Endothelial cell (in vitro differentiated cells): ENCODE data around the gene SEMA4D. TPM values are rescaled to one million over a fixed set of nuclear protein-coding genes. Genes with fewer than 3 reads are reported as not detected.

ENCODE experiments used
- DNase-seq: peaks from one replicate; pipeline ENCODE4 v3.0.0; 2021; ENCODE audit warnings: low spot score
- H3K27ac Mint-ChIP-seq: one replicate; pipeline ENCODE4 v1.8.0; 2021; ENCODE audit warnings: mixed read lengths, inconsistent platforms; ENCODE audit not compliant: unreplicated experiment
- H3K27me3 Mint-ChIP-seq: one replicate; pipeline ENCODE4 v1.8.0; 2021; ENCODE audit warnings: mild to moderate bottlenecking, moderate library complexity, mixed read lengths, inconsistent platforms; ENCODE audit not compliant: unreplicated experiment
- H3K36me3 Mint-ChIP-seq: one replicate; pipeline ENCODE4 v1.8.0; 2021; ENCODE audit warnings: mild to moderate bottlenecking, low read depth, mixed read lengths, inconsistent platforms; ENCODE audit not compliant: unreplicated experiment
- H3K4me1 Mint-ChIP-seq: one replicate; pipeline ENCODE4 v1.8.0; 2021; ENCODE audit warnings: mild to moderate bottlenecking, mixed read lengths, inconsistent platforms; ENCODE audit not compliant: unreplicated experiment
- H3K4me3 Mint-ChIP-seq: one replicate; pipeline ENCODE4 v1.8.0; 2021; ENCODE audit warnings: mild to moderate bottlenecking, mixed read lengths, inconsistent platforms; ENCODE audit not compliant: unreplicated experiment
- H3K9me3 Mint-ChIP-seq: one replicate; pipeline ENCODE4 v1.8.0; 2021; ENCODE audit warnings: mixed read lengths, inconsistent platforms; ENCODE audit not compliant: unreplicated experiment
- total RNA-seq: library from RNA; stranded (reverse); fragmentation: NEBNext Ultra II Directional; extraction: Animal tissue kit (Norgen Biotek cat#: 25700); gene quantifications from one replicate; pipeline ENCODE4 v1.2.1, GENCODE V29; 2021; ENCODE audit not compliant: unreplicated experiment
- TF ChIP-seq, protein P1 (sequence below): fragments of 200-600 bp; sonication (generic); IDR thresholded peaks from one replicate; pipeline ENCODE4 v1.5.0; 2021; ENCODE audit warnings: antibody characterized with exemption; ENCODE audit not compliant: unreplicated experiment

Gene SEMA4D
- total RNA-seq, 1 donor from 2014 or later = 14.8 TPM

GRCh38 chr9:89542401-89543021 is 44.6 kb upstream of the SEMA4D start:
- Mint-ChIP-seq H3K27ac (no peak overlapping the region), H3K4me3 (no peak overlapping the region), H3K27me3 (peaks cover 1% of the 10 kb centered on the region), H3K4me1 (no peaks in the 10 kb centered on the region), H3K9me3 (no peaks in the 10 kb centered on the region), H3K36me3 (peaks cover 10% of the 10 kb centered on the region)
- no peak for DNase-seq
- TF ChIP-seq, protein P1, sequence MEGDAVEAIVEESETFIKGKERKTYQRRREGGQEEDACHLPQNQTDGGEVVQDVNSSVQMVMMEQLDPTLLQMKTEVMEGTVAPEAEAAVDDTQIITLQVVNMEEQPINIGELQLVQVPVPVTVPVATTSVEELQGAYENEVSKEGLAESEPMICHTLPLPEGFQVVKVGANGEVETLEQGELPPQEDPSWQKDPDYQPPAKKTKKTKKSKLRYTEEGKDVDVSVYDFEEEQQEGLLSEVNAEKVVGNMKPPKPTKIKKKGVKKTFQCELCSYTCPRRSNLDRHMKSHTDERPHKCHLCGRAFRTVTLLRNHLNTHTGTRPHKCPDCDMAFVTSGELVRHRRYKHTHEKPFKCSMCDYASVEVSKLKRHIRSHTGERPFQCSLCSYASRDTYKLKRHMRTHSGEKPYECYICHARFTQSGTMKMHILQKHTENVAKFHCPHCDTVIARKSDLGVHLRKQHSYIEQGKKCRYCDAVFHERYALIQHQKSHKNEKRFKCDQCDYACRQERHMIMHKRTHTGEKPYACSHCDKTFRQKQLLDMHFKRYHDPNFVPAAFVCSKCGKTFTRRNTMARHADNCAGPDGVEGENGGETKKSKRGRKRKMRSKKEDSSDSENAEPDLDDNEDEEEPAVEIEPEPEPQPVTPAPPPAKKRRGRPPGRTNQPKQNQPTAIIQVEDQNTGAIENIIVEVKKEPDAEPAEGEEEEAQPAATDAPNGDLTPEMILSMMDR = no peak

DNA sequence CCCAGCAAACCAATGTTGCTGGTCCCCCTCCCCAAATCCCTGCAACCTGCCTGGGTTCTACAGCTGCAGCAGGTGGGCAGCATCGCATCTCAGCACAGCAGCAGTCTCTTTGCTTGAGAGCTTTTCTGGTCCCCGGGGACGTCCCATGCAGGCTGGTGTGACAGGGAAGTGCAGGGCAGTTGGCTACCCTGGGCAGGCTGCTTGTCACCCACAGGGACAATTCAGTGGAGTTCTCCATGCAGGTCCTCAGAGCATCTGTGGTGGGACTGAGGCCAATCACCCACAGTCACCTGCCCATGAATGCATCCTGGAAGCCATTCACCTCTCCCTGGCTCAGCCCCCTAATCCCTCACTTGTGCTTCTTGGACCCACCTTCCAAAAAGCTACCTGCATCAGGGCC is 43.9 kb upstream of the SEMA4D start:
- TF ChIP-seq, protein P1 = no peak
- no peak for DNase-seq
- Mint-ChIP-seq H3K4me1 (no peaks in the 10 kb centered on the region), H3K27ac (no peak overlapping the region), H3K4me3 (no peak overlapping the region), H3K27me3 (peaks cover 1% of the 10 kb centered on the region), H3K36me3 (peaks cover 10% of the 10 kb centered on the region), H3K9me3 (no peaks in the 10 kb centered on the region)

GRCh38 chr9:89539374-89539773 is 41.5 kb upstream of the SEMA4D start:
- Mint-ChIP-seq H3K27me3 (peaks cover 4% of the 10 kb centered on the region), H3K36me3 (no peaks in the 10 kb centered on the region), H3K4me1 (peaks cover 6% of the 10 kb centered on the region), H3K9me3 (no peaks in the 10 kb centered on the region), H3K27ac (no peak overlapping the region), H3K4me3 (no peak overlapping the region)
- TF ChIP-seq, protein P1 = no peak
- DNase-seq = no peak

GRCh38 chr9:89538871-89539270 is 41.0 kb upstream of the SEMA4D start:
- no peaks in the 10 kb centered on the region for H3K36me3 Mint-ChIP-seq
- H3K4me1 Mint-ChIP-seq = peaks cover 6% of the 10 kb centered on the region
- no peak for DNase-seq
- H3K27ac Mint-ChIP-seq = no peak overlapping the region
- H3K4me3 Mint-ChIP-seq = no peak overlapping the region
- TF ChIP-seq, protein P1 = no peak
- peaks cover 4% of the 10 kb centered on the region for H3K27me3 Mint-ChIP-seq
- H3K9me3 Mint-ChIP-seq = no peaks in the 10 kb centered on the region

DNA sequence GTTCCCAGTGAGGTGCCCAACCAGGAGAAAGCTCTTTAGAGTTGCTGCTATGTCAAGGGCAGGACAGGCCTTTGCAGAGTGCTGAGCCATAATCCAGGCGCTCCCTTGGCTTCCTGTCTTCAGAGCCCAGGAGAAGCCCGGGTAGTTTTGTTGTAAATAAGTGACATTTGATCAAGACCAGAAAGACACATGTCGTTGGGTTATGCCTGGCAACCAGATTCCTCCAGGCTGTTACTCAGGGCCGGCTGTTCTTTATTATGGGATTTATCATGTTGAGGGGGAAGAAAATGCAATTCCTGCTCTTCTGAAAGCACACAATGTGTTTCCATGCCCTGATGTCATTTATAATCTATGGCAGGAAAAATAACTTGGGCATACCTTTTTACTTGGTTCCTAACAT is 39.3 kb upstream of the SEMA4D start:
- Mint-ChIP-seq H3K27ac (no peak overlapping the region), H3K9me3 (no peaks in the 10 kb centered on the region), H3K36me3 (no peaks in the 10 kb centered on the region), H3K4me3 (no peak overlapping the region), H3K27me3 (peaks cover 4% of the 10 kb centered on the region), H3K4me1 (peaks cover 6% of the 10 kb centered on the region)
- TF ChIP-seq, protein P1 = no peak
- no peak for DNase-seq
